Activated effector memory CD4-positive, alpha-beta T cell treated with Interleukin-2 at 50 U/mL for 16 hours (primary cell): ENCODE data around the gene GPR39.

ENCODE experiments used
- DNase-seq: peaks from one replicate; pipeline ENCODE4 v3.0.0-alpha.2; 2020

The GPR39 gene

GRCh38 chr2:132448331-132448730 is 31.7 kb downstream of the GPR39 start:
- DNase-seq: no peak

DNA sequence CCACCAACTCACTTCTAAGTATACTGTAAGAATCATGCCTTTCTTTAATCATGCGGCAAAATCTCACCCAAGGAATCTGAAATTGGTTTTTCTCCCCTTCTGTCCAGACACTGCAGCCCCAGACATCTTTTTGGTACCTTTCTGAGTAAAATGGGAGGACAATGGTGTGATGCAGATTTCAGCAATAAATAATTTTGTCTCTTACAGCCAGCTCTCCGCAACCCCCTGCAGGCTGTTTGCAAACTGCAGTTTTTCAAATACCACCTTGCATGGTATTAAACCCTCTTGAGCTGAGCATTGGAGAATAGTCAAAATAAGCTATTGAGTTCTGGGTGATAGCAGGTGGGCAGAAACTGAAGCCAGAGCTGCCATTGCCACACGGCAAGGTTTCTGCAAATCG is 32.2 kb downstream of the GPR39 start:
- DNase-seq: no peak

- DNase-seq: no peak
These were observed 33.3 kb downstream of the GPR39 start for GRCh38 chr2:132449868-132450267.

- DNase-seq: no peak
These were observed 44.2 kb downstream of the GPR39 start for GRCh38 chr2:132460781-132461180.

- DNase-seq: no peak
These were observed 45.6 kb downstream of the GPR39 start for GRCh38 chr2:132462236-132462635.

- no peak for DNase-seq
These were observed 47.1 kb downstream of the GPR39 start for GRCh38 chr2:132463719-132464118.

DNA sequence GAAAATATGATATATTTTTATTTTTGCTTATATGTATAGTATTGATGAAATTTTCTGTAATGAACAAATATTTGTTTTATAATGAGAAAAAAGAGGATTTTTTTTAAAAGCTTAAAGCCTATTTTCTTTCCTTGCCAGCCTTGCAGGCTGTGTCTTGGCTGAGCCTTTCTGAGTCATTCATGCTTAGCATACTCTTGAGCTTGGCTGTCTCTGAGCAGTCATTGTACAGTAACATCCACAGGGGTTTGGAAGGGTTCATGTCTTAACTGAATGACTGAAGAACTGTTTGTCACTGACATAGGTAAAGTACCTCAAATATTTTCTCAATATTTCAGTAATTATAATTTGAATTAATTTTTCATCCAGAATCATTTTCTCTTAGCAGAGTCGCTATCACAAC is 49.3 kb downstream of the GPR39 start:
- no peak for DNase-seq

DNA sequence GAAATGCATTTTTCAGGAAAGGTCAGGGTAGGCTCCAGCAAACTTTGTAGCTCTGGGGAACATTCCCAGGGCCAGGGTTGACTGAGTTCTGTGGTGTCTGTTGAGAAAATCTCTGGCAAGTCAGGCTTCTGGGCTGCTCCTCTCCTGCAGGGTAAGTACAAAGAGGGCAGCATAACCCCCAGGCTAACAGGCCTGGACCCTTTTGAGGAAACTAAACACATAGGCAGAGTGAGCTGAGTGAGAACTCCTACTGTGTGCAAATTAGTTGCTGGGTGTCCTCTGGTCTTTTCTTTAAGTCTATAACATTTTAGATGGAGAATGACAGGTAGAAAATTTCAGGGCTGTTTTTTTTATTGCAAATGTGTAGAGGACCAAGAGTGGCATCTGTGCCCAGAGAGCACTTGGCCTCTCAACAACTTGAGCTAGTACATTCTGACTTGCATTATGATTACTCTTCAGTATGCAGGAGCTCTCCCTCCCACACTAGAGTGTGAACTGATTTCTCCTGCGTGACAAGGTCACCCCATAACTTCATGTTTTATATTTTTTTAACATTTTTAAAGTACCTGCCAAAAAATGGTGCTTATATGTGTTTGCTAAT is 49.9 kb downstream of the GPR39 start:
- no peak for DNase-seq

DNA sequence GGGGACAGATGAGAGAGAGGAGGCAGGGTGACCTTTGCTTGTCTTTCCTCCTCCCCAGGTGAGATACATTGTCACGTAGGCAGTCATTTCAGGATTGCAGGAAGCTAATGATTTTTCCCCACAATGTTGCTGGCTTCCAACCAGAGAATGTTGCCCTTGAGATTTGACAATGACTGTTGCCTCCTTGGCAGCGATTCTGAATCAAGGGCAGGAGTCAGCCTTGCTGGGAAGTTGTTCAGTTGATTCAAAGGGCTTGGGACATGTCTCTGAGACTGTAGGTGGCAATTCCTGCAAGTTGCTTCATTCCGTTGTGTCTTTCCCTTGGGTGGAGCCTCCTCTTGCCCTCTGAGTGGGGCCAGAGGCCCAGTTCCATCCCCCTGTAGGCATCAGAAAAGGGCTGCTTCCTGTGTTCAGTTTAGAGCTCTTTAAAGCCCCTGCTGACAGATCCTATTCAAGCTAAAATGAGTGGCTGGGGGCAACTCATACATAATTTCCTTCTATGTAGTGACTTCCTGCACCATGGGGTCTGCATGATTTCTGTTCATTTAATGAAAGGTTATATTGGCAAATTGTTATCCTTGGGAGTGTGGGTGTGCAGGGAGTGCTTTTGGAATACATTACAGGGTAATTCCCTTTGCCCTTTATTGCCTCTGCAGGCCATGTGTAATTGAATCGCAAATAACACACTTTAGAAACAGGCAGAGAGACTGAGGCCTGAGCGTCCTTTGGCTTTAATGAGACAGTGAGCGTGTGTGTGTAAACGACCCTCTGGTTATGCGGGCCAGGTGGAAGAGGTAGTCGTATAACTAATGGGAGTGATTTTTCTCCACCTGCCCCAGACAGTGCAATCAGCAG is 52.4 kb downstream of the GPR39 start:
- no peak for DNase-seq

- no peak for DNase-seq
These were observed 54.1 kb downstream of the GPR39 start for GRCh38 chr2:132470746-132471145.

DNA sequence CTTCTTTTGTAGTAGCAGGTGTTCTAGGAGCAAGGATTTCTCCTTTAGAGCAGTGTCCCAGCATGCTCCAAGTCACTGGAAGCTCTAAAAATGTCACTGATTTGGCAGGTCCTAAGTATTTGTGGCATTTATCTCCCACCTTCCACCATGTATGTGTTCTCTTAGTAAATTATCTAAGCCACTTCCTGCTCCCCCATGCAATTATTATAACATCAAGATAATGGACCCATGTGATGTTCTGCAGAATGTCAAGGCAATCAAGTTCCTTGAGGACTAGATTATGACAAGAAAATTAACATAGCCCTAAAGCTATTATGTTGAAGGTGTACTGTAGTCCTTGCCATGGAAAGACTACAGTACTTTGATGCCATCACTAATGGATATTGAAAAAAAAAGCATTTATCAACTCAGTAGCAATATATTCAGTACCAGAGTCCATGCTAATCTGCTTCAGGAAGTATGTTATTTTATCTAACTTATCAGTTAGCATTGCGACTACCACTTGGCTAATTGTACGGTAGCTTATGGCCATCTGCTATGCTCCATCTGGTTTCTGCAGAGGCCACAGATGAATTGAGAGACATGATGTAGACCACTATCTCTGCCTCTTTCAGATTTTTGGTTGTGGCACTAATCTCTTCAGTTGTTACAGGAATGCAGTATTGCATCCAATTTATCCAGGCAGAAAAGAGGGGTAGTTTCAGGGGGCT is 56.7 kb downstream of the GPR39 start:
- DNase-seq: no peak

DNA sequence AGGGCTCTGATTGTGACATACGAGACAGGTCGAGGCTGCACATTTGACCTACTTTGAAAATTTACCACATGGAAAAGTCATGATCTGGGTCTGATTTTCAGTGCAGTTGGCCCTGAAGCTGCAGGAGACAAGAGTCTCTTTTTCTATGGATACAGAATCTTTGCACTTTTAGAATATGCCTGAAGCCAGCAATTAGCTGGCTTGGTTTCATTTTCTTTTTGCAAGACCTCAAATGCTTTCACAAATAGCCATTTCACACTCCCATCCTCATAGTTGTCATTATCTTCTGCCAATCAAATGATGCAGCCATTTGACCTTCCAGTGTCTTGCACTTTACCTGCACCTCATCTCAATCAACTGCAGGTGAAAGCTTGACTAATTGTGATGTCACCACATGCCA is 59.0 kb downstream of the GPR39 start:
- DNase-seq: no peak

DNA sequence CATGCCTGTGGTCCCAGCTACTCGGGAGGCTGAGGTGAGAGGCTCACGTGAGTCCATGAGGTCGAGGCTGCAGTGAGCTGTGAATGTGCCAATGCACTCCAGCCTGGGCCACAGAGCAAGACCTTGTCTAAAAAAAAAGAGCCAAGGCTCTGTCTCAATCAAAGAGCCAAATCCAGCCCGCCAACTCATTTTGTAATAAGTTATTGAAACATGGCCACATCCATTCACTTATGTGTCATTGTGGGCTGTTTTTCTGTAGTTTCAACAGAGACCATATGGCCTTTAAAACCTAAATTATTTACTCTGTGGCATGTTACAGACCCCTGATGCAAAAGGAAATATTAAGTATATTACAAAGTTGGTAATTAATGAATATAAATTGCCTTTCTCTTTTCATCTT is 60.8 kb downstream of the GPR39 start:
- DNase-seq: no peak

DNA sequence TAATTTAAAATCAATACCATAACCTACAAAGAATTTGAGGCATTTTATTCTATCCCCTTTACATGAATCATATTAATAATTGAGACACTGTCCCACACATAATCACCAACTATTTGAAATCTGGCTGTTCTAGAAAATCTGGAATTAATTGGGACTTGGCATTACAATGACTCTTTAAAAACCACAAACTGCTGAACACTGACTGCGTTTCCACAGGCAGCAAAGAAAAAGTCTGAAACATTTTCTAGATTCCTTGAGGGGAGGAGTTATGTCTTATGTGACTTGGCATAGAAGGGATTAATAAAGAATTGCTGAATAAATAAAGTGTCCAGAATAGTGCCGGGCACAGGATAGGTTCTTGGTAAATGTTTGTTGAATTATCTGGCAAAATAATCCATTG is 61.4 kb downstream of the GPR39 start:
- DNase-seq: no peak

- DNase-seq: no peak
These were observed 62.0 kb downstream of the GPR39 start for GRCh38 chr2:132478461-132479105.

GRCh38 chr2:132479155-132479554 is 62.5 kb downstream of the GPR39 start:
- no peak for DNase-seq

- no peak for DNase-seq
These were observed 66.2 kb downstream of the GPR39 start for GRCh38 chr2:132482821-132483220.

DNA sequence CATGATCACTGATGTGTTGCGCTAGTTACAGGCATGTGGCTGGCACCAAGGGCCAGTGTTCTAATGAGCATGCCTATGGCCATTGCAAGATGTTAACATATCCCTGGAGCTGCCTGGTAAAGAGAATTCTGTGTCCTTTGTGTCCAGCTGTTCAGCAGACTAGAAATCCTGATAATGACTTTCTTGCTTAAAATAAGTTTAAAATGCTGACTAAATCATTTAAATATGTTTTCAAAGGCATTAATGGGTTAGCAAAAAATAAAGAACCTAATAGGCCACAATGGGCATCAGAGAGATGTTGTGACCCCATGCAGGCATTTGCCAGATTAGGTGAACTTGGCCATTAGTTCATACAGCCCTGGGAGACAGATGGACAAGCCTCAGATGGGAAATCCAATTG is 67.5 kb downstream of the GPR39 start:
- DNase-seq: no peak

DNA sequence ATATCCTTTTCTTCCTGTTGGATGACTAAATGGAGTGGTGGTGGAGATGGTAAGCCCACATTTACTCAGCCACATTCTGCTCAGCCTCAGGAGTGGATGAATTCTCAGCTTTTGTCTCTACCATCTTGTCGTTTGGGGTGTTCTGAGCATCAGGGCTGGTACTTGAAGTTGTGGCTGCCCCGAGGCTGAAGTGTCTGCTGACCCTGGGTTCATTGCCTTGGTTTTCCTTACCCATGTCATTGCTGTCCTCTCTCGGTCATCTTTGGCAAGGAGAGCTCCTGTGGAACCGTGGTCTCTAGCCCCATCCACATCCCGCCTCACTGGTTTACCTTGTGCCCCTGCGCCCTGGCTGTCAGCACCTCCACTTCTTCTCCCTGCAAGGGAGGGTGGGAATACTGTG is 71.9 kb downstream of the GPR39 start:
- no peak for DNase-seq

GRCh38 chr2:132489150-132489549 is 72.5 kb downstream of the GPR39 start:
- DNase-seq: no peak

DNA sequence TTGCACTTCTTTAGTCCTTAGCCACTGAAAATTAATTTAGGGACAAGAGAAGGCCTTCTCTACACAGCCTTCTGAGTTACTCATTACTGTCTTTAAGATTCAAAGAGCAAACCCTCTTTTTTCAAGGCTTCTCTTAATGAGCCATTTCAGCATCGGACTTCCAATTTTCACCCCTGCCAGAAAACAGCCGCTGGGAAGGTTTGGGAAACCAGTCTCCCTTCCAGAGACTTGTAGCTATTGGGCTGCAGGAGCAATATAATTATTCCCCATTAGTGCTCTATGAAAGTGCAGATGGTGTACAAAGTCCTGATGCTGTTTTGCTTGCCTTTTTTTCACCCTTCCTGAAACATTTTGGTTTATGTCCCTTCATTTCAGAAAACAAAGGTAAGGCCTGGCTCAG is 79.3 kb downstream of the GPR39 start:
- DNase-seq: no peak

- no peak for DNase-seq
These were observed 80.0 kb downstream of the GPR39 start for GRCh38 chr2:132496555-132496954.

DNA sequence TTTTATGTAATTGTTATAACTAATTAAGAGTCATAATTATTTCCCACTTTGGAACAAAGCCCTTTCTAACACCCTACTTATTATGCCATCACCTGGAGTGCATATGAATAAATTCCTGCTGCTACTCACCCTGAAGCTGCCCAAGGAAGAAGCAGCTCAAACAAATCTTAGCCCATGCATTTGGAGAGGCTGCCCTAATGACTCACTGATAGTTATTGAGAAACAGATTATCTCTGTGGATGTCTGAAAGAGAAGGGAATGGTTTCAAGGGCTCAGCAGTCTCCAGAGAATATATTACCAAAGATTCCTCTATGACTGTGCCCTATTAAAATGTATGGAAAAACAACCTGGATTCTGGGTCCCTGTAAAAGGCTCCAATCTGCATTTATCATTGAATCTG is 81.0 kb downstream of the GPR39 start:
- DNase-seq: no peak

DNA sequence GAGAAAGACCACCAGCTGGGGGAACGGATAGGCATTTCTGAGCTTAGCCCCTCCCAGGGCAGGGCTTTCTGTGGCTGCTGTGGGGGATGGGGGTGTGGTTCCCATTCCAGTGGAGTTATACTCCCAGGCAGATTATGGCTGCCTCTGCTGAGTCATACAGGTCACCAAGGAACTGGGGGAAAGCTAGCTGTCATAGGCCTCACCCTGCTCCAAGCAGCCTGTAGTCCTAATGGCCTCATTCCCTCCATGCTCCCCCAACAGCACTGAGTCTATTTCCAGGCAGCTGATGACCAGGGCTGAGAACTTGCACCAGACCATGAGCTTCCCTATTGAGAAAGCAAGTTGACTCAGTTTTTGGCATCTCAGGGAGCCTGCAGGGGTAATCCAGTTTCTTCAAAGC is 87.1 kb downstream of the GPR39 start:
- DNase-seq: no peak
